HEK293T (cell line): Measurements from ENCODE around the gene SRGAP3.

Experiments used
- CTCF ChIA-PET: fragments of 350-600 bp; formaldehyde crosslinking; extraction: SDS; loops from one replicate; lab custom pipeline; 2021; ENCODE audit warnings: antibody characterized with exemption, inconsistent platforms; lab: Yijun Ruan, JAX
- POLR2A ChIA-PET: fragments of 350-600 bp; formaldehyde crosslinking; extraction: SDS; loops from one replicate; lab custom pipeline; 2020; ENCODE audit warnings: antibody characterized with exemption, inconsistent platforms; lab: Yijun Ruan, JAX
- DNase-seq: peaks from one replicate; pipeline ENCODE4 v3.0.0; 2012; ENCODE audit warnings: mixed read lengths; ENCODE audit errors: extremely low spot score
- ARNT ChIP-seq: fragments of 450-650 bp; IDR thresholded peaks from 2 replicates; pipeline ENCODE4 v1.6.1; 2017; ENCODE audit warnings: mild to moderate bottlenecking
- BHLHE40 ChIP-seq: fragments of 450-650 bp; IDR thresholded peaks from 2 replicates; pipeline ENCODE4 v1.6.1; 2016; ENCODE audit warnings: mild to moderate bottlenecking, moderate library complexity, borderline replicate concordance
- CTBP1 ChIP-seq: fragments of 450-650 bp; IDR thresholded peaks from 2 replicates; pipeline ENCODE4 v1.6.1; 2016; ENCODE audit warnings: borderline replicate concordance
- ELF4 ChIP-seq: fragments of 450-650 bp; IDR thresholded peaks from 2 replicates; pipeline ENCODE4 v1.6.1; 2017; ENCODE audit warnings: antibody characterized with exemption
- FOXA1 ChIP-seq: fragments of 450-650 bp; IDR thresholded peaks from 2 replicates; pipeline ENCODE4 v1.6.1; 2016; ENCODE audit warnings: mild to moderate bottlenecking
- FOXK2 ChIP-seq: fragments of 450-650 bp; IDR thresholded peaks from 2 replicates; pipeline ENCODE4 v1.6.1; 2016; ENCODE audit warnings: mild to moderate bottlenecking
- FOXM1 ChIP-seq: fragments of 450-650 bp; IDR thresholded peaks from 2 replicates; pipeline ENCODE4 v1.6.1; 2017; ENCODE audit warnings: mild to moderate bottlenecking, borderline replicate concordance
- HDGF ChIP-seq: fragments of 450-650 bp; IDR thresholded peaks from 2 replicates; pipeline ENCODE4 v1.6.1; 2017; ENCODE audit warnings: antibody characterized with exemption, borderline replicate concordance
- L3MBTL2 ChIP-seq: fragments of 450-650 bp; conservative IDR thresholded peaks from 2 replicates; pipeline ENCODE4 v1.6.1; 2016; ENCODE audit warnings: mild to moderate bottlenecking
- LEF1 ChIP-seq: fragments of 450-650 bp; IDR thresholded peaks from 2 replicates; pipeline ENCODE4 v1.6.1; 2017; ENCODE audit warnings: mild to moderate bottlenecking, borderline replicate concordance
- NFRKB ChIP-seq: fragments of 450-650 bp; IDR thresholded peaks from 2 replicates; pipeline ENCODE4 v1.6.1; 2016; ENCODE audit warnings: mild to moderate bottlenecking, moderate library complexity
- SP1 ChIP-seq: fragments of 450-650 bp; IDR thresholded peaks from 2 replicates; pipeline ENCODE4 v1.6.1; 2017
- SUZ12 ChIP-seq: fragments of 450-650 bp; IDR thresholded peaks from 2 replicates; pipeline ENCODE4 v1.6.1; 2016; ENCODE audit warnings: mild to moderate bottlenecking
- TARDBP ChIP-seq: fragments of 450-650 bp; IDR thresholded peaks from 2 replicates; pipeline ENCODE4 v1.6.1; 2016
- ZNF384 ChIP-seq: fragments of 450-650 bp; IDR thresholded peaks from 2 replicates; pipeline ENCODE4 v1.6.1; 2016
- TF ChIP-seq, protein P1 (sequence below): fragments of 450-650 bp; IDR thresholded peaks from 2 replicates; pipeline ENCODE4 v1.6.1; 2016

Gene SRGAP3

DNA sequence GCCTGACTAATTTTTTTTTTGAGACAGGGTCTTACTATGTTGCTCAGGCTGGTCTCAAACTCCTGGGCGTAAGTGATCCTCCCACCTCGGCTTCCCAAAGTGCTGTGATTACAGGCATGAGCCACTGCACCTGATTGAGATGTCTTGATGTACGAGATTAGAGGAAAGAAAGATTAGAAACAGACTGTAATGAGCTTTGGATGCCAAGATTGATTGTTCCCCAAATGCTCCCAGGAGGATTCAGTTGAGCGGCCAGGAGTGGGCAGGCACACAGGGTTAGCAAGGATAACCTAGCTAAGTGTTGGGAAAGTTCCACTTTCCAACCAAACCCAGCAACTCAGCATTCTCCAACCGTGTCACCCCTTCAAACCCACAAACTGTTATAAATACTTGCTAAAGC lies 63.7 kb downstream of the SRGAP3 start:
- ChIA-PET CTCF (no interaction called here), POLR2A (no interaction called here)
- no peak for DNase-seq
- no peak for TF ChIP-seq HDGF
- no peak for TF ChIP-seq NFRKB
- TF ChIP-seq FOXA1, result no peak

DNA sequence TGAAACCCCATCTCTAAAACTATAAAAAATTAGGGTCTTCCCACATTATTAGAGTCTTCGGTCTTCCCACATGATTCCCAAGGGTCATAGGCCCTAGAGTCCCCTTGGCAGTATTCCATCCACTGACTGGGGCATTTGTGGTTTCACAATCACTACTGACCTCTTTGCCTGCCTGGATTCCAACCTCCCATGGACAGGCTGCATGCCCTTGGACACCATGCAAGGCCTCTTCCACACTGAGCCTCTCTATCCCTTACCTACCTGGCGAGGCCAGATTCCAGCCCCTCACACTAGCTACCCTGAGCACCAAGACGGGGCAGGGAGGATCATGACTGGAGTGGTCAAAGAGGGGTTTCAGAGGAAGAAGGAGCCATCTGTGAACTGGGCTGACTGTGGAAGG lies 64.4 kb downstream of the SRGAP3 start:
- ChIA-PET POLR2A (no interaction called here), CTCF (no interaction called here)
- TF ChIP-seq FOXA1 (no peak), SP1 (no peak), ZNF384 (no peak), NFRKB (no peak), FOXK2 (no peak), L3MBTL2 (no peak), HDGF (no peak), SUZ12 (no peak), FOXM1 (no peak), ARNT (no peak), ELF4 (no peak), CTBP1 (no peak), BHLHE40 (no peak), LEF1 (no peak), TARDBP (no peak)
- TF ChIP-seq, protein P1, sequence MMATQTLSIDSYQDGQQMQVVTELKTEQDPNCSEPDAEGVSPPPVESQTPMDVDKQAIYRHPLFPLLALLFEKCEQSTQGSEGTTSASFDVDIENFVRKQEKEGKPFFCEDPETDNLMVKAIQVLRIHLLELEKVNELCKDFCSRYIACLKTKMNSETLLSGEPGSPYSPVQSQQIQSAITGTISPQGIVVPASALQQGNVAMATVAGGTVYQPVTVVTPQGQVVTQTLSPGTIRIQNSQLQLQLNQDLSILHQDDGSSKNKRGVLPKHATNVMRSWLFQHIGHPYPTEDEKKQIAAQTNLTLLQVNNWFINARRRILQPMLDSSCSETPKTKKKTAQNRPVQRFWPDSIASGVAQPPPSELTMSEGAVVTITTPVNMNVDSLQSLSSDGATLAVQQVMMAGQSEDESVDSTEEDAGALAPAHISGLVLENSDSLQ, result no peak
- no peak for DNase-seq

DNA sequence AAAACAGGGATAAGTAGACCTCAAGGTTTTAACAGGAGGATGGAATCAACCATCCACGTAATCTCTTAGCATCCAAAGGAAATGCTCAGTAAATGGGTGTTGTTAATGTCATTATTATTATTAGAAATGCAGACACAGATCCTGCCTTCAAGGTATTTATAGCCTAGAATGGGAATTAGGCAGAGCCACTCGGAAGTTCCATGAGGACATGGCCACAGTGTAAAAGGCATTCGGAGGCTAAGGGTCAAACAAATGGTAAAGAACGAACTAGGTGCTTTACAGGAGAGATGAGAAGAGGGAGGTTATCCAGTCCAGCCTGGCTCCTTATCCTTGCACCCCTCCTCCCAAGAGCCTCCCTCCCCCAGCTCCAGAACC lies 65.0 kb downstream of the SRGAP3 start:
- CTCF ChIA-PET, result no interaction called here

DNA sequence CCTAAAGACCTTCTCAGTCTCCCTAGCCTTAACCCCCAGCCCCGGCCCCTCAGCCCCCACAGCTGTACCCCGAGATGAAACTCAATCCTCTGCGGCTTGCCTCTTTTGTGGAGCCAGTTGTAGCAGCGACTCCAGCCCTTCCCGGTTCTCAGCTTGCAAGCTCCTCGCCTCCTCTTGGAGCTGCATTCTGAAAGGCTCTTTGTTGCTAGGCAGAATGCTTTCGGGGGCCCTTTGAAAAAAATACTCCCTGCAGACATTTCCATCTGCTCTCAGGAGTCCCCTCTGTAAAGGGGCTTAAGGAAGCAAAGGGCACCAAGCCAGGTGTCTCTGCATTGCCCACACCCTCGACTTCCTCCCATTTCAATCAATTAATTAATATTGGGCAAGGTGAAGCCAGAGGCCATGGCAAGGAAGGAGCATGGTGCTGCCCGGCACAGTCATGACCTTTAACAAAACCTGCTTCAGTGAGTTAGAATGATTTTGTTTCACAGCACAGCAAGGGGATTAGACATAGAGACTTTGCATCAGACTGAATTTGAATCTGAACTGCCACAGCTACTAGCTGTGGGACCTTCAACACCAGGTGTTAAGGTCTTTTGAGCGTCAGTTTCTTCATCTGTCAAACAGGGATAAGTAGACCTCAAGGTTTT lies 65.5 kb downstream of the SRGAP3 start:
- ChIA-PET CTCF (no interaction called here), POLR2A (no interaction called here)
- TF ChIP-seq, protein P1, result no peak
- TF ChIP-seq LEF1 (no peak), SUZ12 (no peak), BHLHE40 (no peak), FOXK2 (no peak), HDGF (no peak), ZNF384 (no peak), L3MBTL2 (no peak), FOXM1 (no peak), CTBP1 (no peak), TARDBP (no peak), SP1 (no peak), FOXA1 (no peak)
- DNase-seq, result no peak

More for the DNA sequence above, 65.0 kb downstream of the SRGAP3 start:
- TF ChIP-seq ARNT (no peak), SUZ12 (no peak), ELF4 (no peak), CTBP1 (no peak), FOXK2 (no peak), BHLHE40 (no peak), L3MBTL2 (no peak), LEF1 (no peak), SP1 (no peak), ZNF384 (no peak), NFRKB (no peak)
- TF ChIP-seq, protein P1, result no peak
- no peak for DNase-seq
- POLR2A ChIA-PET, result no interaction called here

DNA sequence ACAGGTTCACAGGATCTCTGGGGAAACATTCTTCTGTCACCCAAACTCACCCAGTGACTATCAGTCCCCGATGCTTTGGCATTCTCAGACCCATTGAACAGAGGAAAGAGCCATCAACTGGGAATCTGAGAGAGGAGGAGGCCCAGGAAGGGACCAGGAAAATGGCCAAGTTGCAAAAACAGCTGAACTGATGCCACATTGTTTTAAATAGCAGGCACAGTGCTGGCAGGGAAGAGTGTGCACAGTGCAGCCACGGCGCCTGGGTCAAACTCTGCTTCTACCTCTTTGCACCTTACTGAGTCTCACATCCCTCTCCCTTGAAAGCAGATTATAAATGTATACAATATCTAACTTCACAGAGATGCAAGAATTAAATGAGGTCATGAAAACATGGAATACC lies 66.4 kb downstream of the SRGAP3 start:
- POLR2A ChIA-PET, result no interaction called here
- no peak for TF ChIP-seq SUZ12
- TF ChIP-seq, protein P1, result no peak
- TF ChIP-seq FOXA1, result no peak
- no peak for TF ChIP-seq FOXK2
- no peak for TF ChIP-seq SP1
- TF ChIP-seq L3MBTL2, result no peak
- no peak for TF ChIP-seq ELF4
- CTCF ChIA-PET, result no interaction called here
- no peak for DNase-seq

DNA sequence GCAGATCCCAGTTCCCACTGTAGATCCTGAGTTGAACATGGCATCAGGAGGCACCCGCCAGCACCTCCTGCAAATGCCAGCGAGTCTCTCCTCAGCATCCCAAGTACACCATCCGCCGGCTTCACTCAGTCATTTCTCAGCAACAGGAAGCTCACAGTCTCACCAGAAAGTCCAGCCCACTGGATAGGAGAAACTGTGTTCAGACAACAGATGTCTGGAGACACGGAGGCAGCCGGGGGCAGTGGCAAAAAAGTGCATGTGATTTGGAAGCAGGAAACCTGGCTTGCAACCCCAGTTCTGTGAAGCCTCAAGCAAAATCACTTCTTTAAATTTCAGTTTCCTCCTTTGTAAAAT lies 68.7 kb downstream of the SRGAP3 start:
- DNase-seq, result no peak
- ChIA-PET CTCF (interaction anchor here (1.0 kb wide), 1 partner anchor 13 kb away, joined by 3 read pairs; no protein-coding TSS in a partner anchor), POLR2A (no interaction called here)
- TF ChIP-seq ELF4 (no peak), SP1 (no peak), CTBP1 (no peak), ZNF384 (no peak), LEF1 (no peak), TARDBP (no peak), BHLHE40 (no peak), HDGF (no peak), ARNT (no peak), FOXA1 (no peak), FOXM1 (no peak), SUZ12 (no peak), NFRKB (no peak), L3MBTL2 (no peak), FOXK2 (no peak)
- TF ChIP-seq, protein P1, result no peak
